ENCODE measurements around the gene RIMS4. TPM values are rescaled to one million over a fixed set of nuclear protein-coding genes. Genes with fewer than 3 reads are reported as not detected.
A peak's percentile ranks its signal among the peaks of the same experiment; 100 is the strongest.

The RIMS4 gene
- total and polyA plus RNA-seq, 2 of the 8 experiments (the other 6 are each of a cell fraction or from before 2014, with no cell fraction given) = 13.3 to 44.2 TPM

GRCh38 chr20:44733341-44734069, 76.8 kb downstream of the RIMS4 start (continued):
- no peak for TF ChIP-seq CHD7 (IDR thresholded peaks at IDR 0.05; ENCODE audit: insufficient replicate concordance, low read length)
- TF ChIP-seq SIN3A (conservative IDR thresholded peaks at IDR 0.05 in 1 of 2, IDR thresholded peaks at IDR 0.05 in 1 of 2; ENCODE audit: low read depth in 1 of 2, low read length in 2 of 2) = no peak
- TF ChIP-seq CREB1 (IDR thresholded peaks at IDR 0.05) = no peak
- TF ChIP-seq EZH2 (IDR thresholded peaks at IDR 0.05; ENCODE audit: low read depth, low read length, severe bottlenecking) = no peak
- TF ChIP-seq RFX5 (IDR thresholded peaks at IDR 0.05; ENCODE audit: borderline replicate concordance, low read depth, low read length) = no peak
- peak; percentile 98 to 99 for TF ChIP-seq RAD21 (IDR thresholded peaks at IDR 0.05 in 1 of 2, conservative IDR thresholded peaks at IDR 0.05 in 1 of 2; ENCODE audit: low read depth in 2 of 2, low read length in 2 of 2)
- no peak for TF ChIP-seq TBP (IDR thresholded peaks at IDR 0.05; ENCODE audit: low read depth, low read length)
- TF ChIP-seq POLR2AphosphoS5 (IDR thresholded peaks at IDR 0.05; ENCODE audit: low read depth, low read length) = no peak

Data from H1 (cell line).